NCI-H1105 (cell line): Measurements from ENCODE around the gene PPFIA2.
A peak's percentile ranks its signal among the peaks of the same experiment; 100 is the strongest.
"Not testable (repeated sequence)": the region's sequence is repeated elsewhere in the genome, so short reads cannot be mapped to it uniquely, and the experiment has no call there.

Experiments
- DNase-seq: peaks from one replicate; lab custom pipeline; 2025; lab: John Stamatoyannopoulos, UW

Gene PPFIA2

GRCh38 chr12:81261508-81262207, 497.5 kb downstream of the PPFIA2 start:
- no peak for DNase-seq

GRCh38 chr12:81259360-81259759, 499.8 kb downstream of the PPFIA2 start:
- no peak for DNase-seq

GRCh38 chr12:81257947-81258551, 501.1 kb downstream of the PPFIA2 start:
- DNase-seq: peak; percentile 32

GRCh38 chr12:81255947-81256346, 503.2 kb downstream of the PPFIA2 start:
- no peak for DNase-seq

- DNase-seq: no peak
Observed at GRCh38 chr12:81255456-81255855, 503.7 kb downstream of the PPFIA2 start.

GRCh38 chr12:81253360-81253759, 505.8 kb downstream of the PPFIA2 start:
- no peak for DNase-seq

- no peak for DNase-seq
Observed at GRCh38 chr12:81252228-81252627, 506.9 kb downstream of the PPFIA2 start.

GRCh38 chr12:81249976-81250375, 509.2 kb downstream of the PPFIA2 start:
- DNase-seq: no peak

GRCh38 chr12:81245907-81246570, 513.1 kb downstream of the PPFIA2 start:
- no peak for DNase-seq

GRCh38 chr12:81245458-81245857, 513.7 kb downstream of the PPFIA2 start:
- DNase-seq: no peak

- DNase-seq: no peak
Observed at GRCh38 chr12:81231574-81232368, 527.4 kb downstream of the PPFIA2 start.

GRCh38 chr12:81229759-81230158, 529.4 kb downstream of the PPFIA2 start:
- no peak for DNase-seq

GRCh38 chr12:81224626-81225025, 534.5 kb downstream of the PPFIA2 start:
- no peak for DNase-seq

- no peak for DNase-seq
Observed at GRCh38 chr12:81222846-81223592, 536.1 kb downstream of the PPFIA2 start.

- DNase-seq: no peak
Observed at GRCh38 chr12:81221681-81222080, 537.5 kb downstream of the PPFIA2 start.

- no peak for DNase-seq
Observed at GRCh38 chr12:81216739-81217138, 542.4 kb downstream of the PPFIA2 start.

- DNase-seq: no peak
Observed at GRCh38 chr12:81212996-81213696, 546.0 kb downstream of the PPFIA2 start.

- no peak for DNase-seq
Observed at GRCh38 chr12:81211306-81211705, 547.8 kb downstream of the PPFIA2 start.

GRCh38 chr12:81209772-81210225, 549.4 kb downstream of the PPFIA2 start:
- not testable (repeated sequence) for DNase-seq

- no peak for DNase-seq
Observed at GRCh38 chr12:81209012-81209411, 550.1 kb downstream of the PPFIA2 start.
